SK-N-SH (cell line): ENCODE results near the gene CLEC1B. TPM values are rescaled to one million over a fixed set of nuclear protein-coding genes. Genes with fewer than 3 reads are reported as not detected.

ENCODE experiments used
- CTCF ChIA-PET: fragments of 300-600, 350-600 bp; formaldehyde crosslinking; extraction: SDS; loops from one replicate; lab custom pipeline; 2021; lab: Yijun Ruan, JAX
- POLR2A ChIA-PET: fragments of 350-600 bp; sonication (Branson Sonifier 250); formaldehyde crosslinking; extraction: SDS; loops from one replicate; lab custom pipeline; 2020; ENCODE audit warnings: antibody characterized with exemption, inconsistent platforms; lab: Yijun Ruan, JAX
- DNase-seq: peaks from one replicate; pipeline ENCODE4 v3.0.0; 2012
- H2AFZ ChIP-seq: fragments of 200-600 bp; sonication (generic); 2 replicates; pipeline ENCODE4 v1.8.1; 2016; ENCODE audit warnings: antibody characterized with exemption, mild to moderate bottlenecking, low read depth
- H3F3A ChIP-seq: fragments of 200-600 bp; sonication (generic); replicated peaks from 2 replicates; pipeline ENCODE3; 2016; ENCODE audit warnings: antibody characterized with exemption, mild to moderate bottlenecking; ENCODE audit not compliant: insufficient read depth
- H3K27ac ChIP-seq, 2 experiments: fragments of 200-500 bp in 1 of 2; fragments of 200-600 bp in 1 of 2; sonication (Bioruptor generic) in 1 of 2; sonication (generic), shearing (Covaris generic) in 1 of 2; 2 replicates each; pipeline versions ENCODE4 v1.5.1 to v1.6.1; 2014 to 2016; ENCODE audit warnings: low read depth in 2 of 2, inconsistent platforms in 1 of 2, low read length in 1 of 2, mild to moderate bottlenecking in 1 of 2, mixed read lengths in 1 of 2
- H3K27me3 ChIP-seq: fragments of 200-600 bp; sonication (generic), shearing (Covaris generic); 2 replicates; pipeline ENCODE4 v1.6.1; 2016; ENCODE audit warnings: mixed run types; ENCODE audit not compliant: insufficient read depth
- H3K36me3 ChIP-seq, 2 experiments: fragments of 200-500 bp in 1 of 2; fragments of 200-600 bp in 1 of 2; sonication (Bioruptor generic) in 1 of 2; sonication (generic) in 1 of 2; replicated peaks in 1 of 2; 2 replicates each; pipeline versions ENCODE3 to v1.5.1; 2014 to 2016; ENCODE audit warnings: low read length in 1 of 2, mild to moderate bottlenecking in 1 of 2; ENCODE audit not compliant: insufficient read depth in 2 of 2, control insufficient read depth in 1 of 2
- H3K4me1 ChIP-seq, 2 experiments: fragments of 200-500 bp in 1 of 2; fragments of 200-600 bp in 1 of 2; sonication (Bioruptor generic) in 1 of 2; sonication (generic), shearing (Covaris generic) in 1 of 2; 2 replicates each; pipeline versions ENCODE4 v1.5.1 to v1.6.1; 2014 to 2016; ENCODE audit warnings: low read depth in 1 of 2, low read length in 1 of 2, mixed run types in 1 of 2; ENCODE audit not compliant: insufficient read depth in 2 of 2, control insufficient read depth in 1 of 2
- H3K4me2 ChIP-seq: fragments of 200-600 bp; sonication (generic), shearing (Covaris generic); 2 replicates; pipeline ENCODE4 v1.6.1; 2017; ENCODE audit warnings: mixed run types
- H3K4me3 ChIP-seq, 2 experiments: fragments of 200-500 bp in 1 of 2; fragments of 200-600 bp in 1 of 2; sonication (Bioruptor generic) in 1 of 2; sonication (generic), shearing (Covaris generic) in 1 of 2; 2 replicates each; pipeline versions ENCODE4 v1.5.1 to v1.8.1; 2014 to 2016; ENCODE audit warnings: low read depth in 2 of 2, inconsistent platforms in 1 of 2, low read length in 1 of 2, mild to moderate bottlenecking in 1 of 2, mixed read lengths in 1 of 2, moderate library complexity in 1 of 2
- H3K79me2 ChIP-seq: fragments of 200-600 bp; sonication (generic); 2 replicates; pipeline ENCODE4 v1.8.1; 2017; ENCODE audit warnings: mild to moderate bottlenecking; ENCODE audit not compliant: insufficient read depth
- H3K9ac ChIP-seq: fragments of 200-600 bp; sonication (generic); 2 replicates; pipeline ENCODE4 v1.6.1; 2017; ENCODE audit warnings: mixed run types
- H3K9me2 ChIP-seq: fragments of 200-600 bp; sonication (generic); 2 replicates; pipeline ENCODE4 v1.6.1; 2017; ENCODE audit warnings: mixed run types
- H3K9me3 ChIP-seq: fragments of 200-600 bp; sonication (generic); 2 replicates; pipeline ENCODE4 v1.6.1; 2017; ENCODE audit warnings: mixed run types, mild to moderate bottlenecking, moderate library complexity
- H4K20me1 ChIP-seq: fragments of 200-600 bp; sonication (generic); 2 replicates; pipeline ENCODE4 v1.6.1; 2017; ENCODE audit warnings: mild to moderate bottlenecking, mixed run types; ENCODE audit not compliant: insufficient read depth
- CHD2 ChIP-seq: fragments of 150-350 bp; IDR thresholded peaks from 2 replicates; pipeline ENCODE4 v1.6.1; 2018; ENCODE audit warnings: low read length; ENCODE audit not compliant: partially characterized antibody
- CTCF ChIP-seq: fragments of 200-600 bp; sonication (generic); IDR thresholded peaks from 2 replicates; pipeline ENCODE4 v1.6.1; 2017; ENCODE audit warnings: antibody characterized with exemption, mild to moderate bottlenecking, moderate library complexity
- ELF1 ChIP-seq: IDR thresholded peaks from 2 replicates; pipeline ENCODE4 v1.4.0; 2012
- EP300 ChIP-seq, 2 experiments: IDR thresholded peaks; 2 replicates each; pipeline versions ENCODE4 v1.4.0 to v1.6.1; 2012; ENCODE audit warnings: borderline replicate concordance in 1 of 2, low read depth in 1 of 2, low read length in 1 of 2
- EZH2phosphoT487 ChIP-seq: fragments of 200-600 bp; sonication (generic); IDR thresholded peaks from 2 replicates; pipeline ENCODE4 v1.6.1; 2017; ENCODE audit warnings: low read depth, mixed run types, mild to moderate bottlenecking, antibody characterized with exemption, moderate library complexity, borderline replicate concordance
- FOXJ3 ChIP-seq: sonication (generic); formaldehyde crosslinking; IDR thresholded peaks from 2 replicates; pipeline ENCODE4 v1.5.1; 2020; ENCODE audit warnings: mild to moderate bottlenecking, missing genetic modification reagents
- GABPA ChIP-seq: IDR thresholded peaks from 2 replicates; pipeline ENCODE4 v1.4.0; 2012; ENCODE audit warnings: low read depth, mild to moderate bottlenecking
- GATA2 ChIP-seq: sonication (generic); formaldehyde crosslinking; IDR thresholded peaks from 2 replicates; pipeline ENCODE4 v1.5.0; 2020; ENCODE audit warnings: mild to moderate bottlenecking, missing genetic modification reagents
- JUND ChIP-seq: IDR thresholded peaks from 2 replicates; pipeline ENCODE4 v1.4.0; 2012
- MAX ChIP-seq: IDR thresholded peaks from 2 replicates; pipeline ENCODE4 v1.4.0; 2012; ENCODE audit warnings: low read depth
- RAD21 ChIP-seq: IDR thresholded peaks from 2 replicates; pipeline ENCODE4 v1.6.1; 2012; ENCODE audit warnings: mild to moderate bottlenecking, low read length
- REST ChIP-seq: IDR thresholded peaks from 2 replicates; pipeline ENCODE4 v1.6.1; 2012; ENCODE audit warnings: mild to moderate bottlenecking, low read depth, low read length, moderate library complexity
- RXRA ChIP-seq: IDR thresholded peaks from 2 replicates; pipeline ENCODE4 v1.4.0; 2012; ENCODE audit warnings: low read depth, mild to moderate bottlenecking, borderline replicate concordance
- TEAD4 ChIP-seq: IDR thresholded peaks from 2 replicates; pipeline ENCODE4 v1.4.0; 2012; ENCODE audit warnings: mild to moderate bottlenecking, borderline replicate concordance; ENCODE audit not compliant: insufficient read depth
- USF1 ChIP-seq: IDR thresholded peaks from 2 replicates; pipeline ENCODE4 v1.4.0; 2012; ENCODE audit warnings: low read depth, borderline replicate concordance
- WGBS: methylation state at CpG from one replicate; pipeline ENCODE4 v1.1.6; 2017; ENCODE audit warnings: low lambda C conversion rate; 5-methylcytosine and 5-hydroxymethylcytosine counted together
- polyA plus RNA-seq, 3 experiments: library from polyadenylated mRNA; depleted of rRNA; stranded (reverse); fragments of >200 nt; gene quantifications; 2 replicates each; pipeline ENCODE4 v1.2.3, GENCODE V29; 2012

CLEC1B gene
- not detected in 2 replicates for polyA plus RNA-seq (2012; rRNA removed)
- polyA plus RNA-seq (2012; cell fraction: cytosol; rRNA removed): not detected in 2 replicates
- polyA plus RNA-seq (2012; cell fraction: nucleus; rRNA removed): not detected in 2 replicates

GRCh38 chr12:9999016-9999415 is at the start of gene CLEC1B:
TSS of gene CLEC1B (minus strand) at chr12:9999121. CDS start at chr12:9999100, 21 bp downstream.
- Histone ChIP-seq H3K4me1 (no peaks in the 10 kb centered on the region), H3K27me3 (no peaks in the 10 kb centered on the region), H3K9me2 (peaks cover 2% of the 10 kb centered on the region; the same call in 1 of the 2 replicates), H3K9me3 (no peaks in the 10 kb centered on the region)
- POLR2A ChIA-PET: no interaction called here
- WGBS: 6% methylated on average over 3 of the region's 3 CpGs
- TF ChIP-seq CHD2: no peak
- no peak for TF ChIP-seq FOXJ3 (CRISPR knock-in tag)
- no peak for TF ChIP-seq RAD21
- no peak for TF ChIP-seq EP300 (IDR thresholded peaks at IDR 0.05; ENCODE audit: borderline replicate concordance in 1 of 2, low read depth in 1 of 2, low read length in 1 of 2)
- no peak for TF ChIP-seq JUND
- no peak for TF ChIP-seq REST
- no peak for TF ChIP-seq MAX
- TF ChIP-seq ELF1: no peak
- no peak for TF ChIP-seq GABPA
- TF ChIP-seq RXRA: no peak
- TF ChIP-seq GATA2 (CRISPR knock-in tag): no peak
- TF ChIP-seq EZH2phosphoT487: no peak
- no peak for TF ChIP-seq CTCF
- no peak for TF ChIP-seq USF1
- TF ChIP-seq TEAD4: no peak
- TF ChIP-seq, all 33 proteins: peak for 0
- Histone ChIP-seq H3K79me2 (no peaks in the 10 kb centered on the region), H3K4me2 (no peak within 1 kb of the TSS), H3K9ac (no peak within 1 kb of the TSS), H3K4me3 (no peak within 1 kb of the TSS), H3K36me3 (no peaks in the 10 kb centered on the region), H4K20me1 (no peaks in the 10 kb centered on the region), H3K27ac (no peak within 1 kb of the TSS), H3F3A (no peaks in the 10 kb centered on the region), H2AFZ (no peak within 1 kb of the TSS)
- CTCF ChIA-PET: interaction anchor here (0.8 to 1.2 kb wide), 2 partner anchors 10 to 12 kb away, joined by 3 read pairs; no protein-coding TSS in a partner anchor
- DNase-seq: no peak
